Testis (tissue), 3 donors: ENCODE results near the gene CFAP46. TPM values are rescaled to one million over a fixed set of nuclear protein-coding genes. Genes with fewer than 3 reads are reported as not detected.

Experiments
- DNase-seq: peaks from one replicate; pipeline ENCODE4 v3.0.0-alpha.2; 2019
- H3K27ac ChIP-seq, 2 donors: fragments of 200-600 bp; sonication (generic); one replicate each; pipeline ENCODE4 v1.5.1; 2019
- H3K27me3 ChIP-seq: fragments of 200-600 bp; sonication (generic); one replicate; pipeline ENCODE4 v1.5.1; 2019
- H3K36me3 ChIP-seq: fragments of 200-600 bp; sonication (generic); one replicate; pipeline ENCODE4 v1.5.1; 2017; ENCODE audit warnings: low read depth; ENCODE audit errors: missing control alignments
- H3K4me1 ChIP-seq: fragments of 200-600 bp; sonication (generic); one replicate; pipeline ENCODE4 v1.5.1; 2019
- H3K4me3 ChIP-seq, 2 donors: fragments of 200-600 bp; sonication (generic); one replicate each; pipeline ENCODE4 v1.5.1; 2017 to 2019
- H3K9me3 ChIP-seq: fragments of 200-600 bp; sonication (generic); one replicate; pipeline ENCODE4 v1.5.1; 2017
- POLR2A ChIP-seq: fragments of 450-650 bp; IDR thresholded peaks from one replicate; pipeline ENCODE4 v1.6.1; 2017; ENCODE audit warnings: antibody characterized with exemption, mild to moderate bottlenecking, moderate library complexity
- WGBS, 2 donors: methylation state at CpG; one replicate each; pipeline ENCODE4 v1.1.5; 2018; 5-methylcytosine and 5-hydroxymethylcytosine counted together
- intact Hi-C: fragments of 100-400 bp; cut with DNase I; formaldehyde crosslinking; loops from one replicate; pipeline ENCODE4 v1.15.1; 2023; ENCODE audit warnings: low total_unique reads
- polyA plus RNA-seq: library from polyadenylated mRNA; stranded (reverse); fragments of 350-450 nt; fragmentation: Illumina TruSeq; extraction: RNeasy Lipid Tissue Mini Kit (QIAGEN cat#74804); gene quantifications from one replicate; pipeline ENCODE4 v1.2.3, GENCODE V29; 2014; ENCODE audit warnings: low read depth, low replicate concordance; ENCODE audit not compliant: insufficient read depth
- total RNA-seq, 2 donors: library from RNA; depleted of rRNA; stranded (reverse); fragments of >200 nt; gene quantifications; one replicate each; pipeline ENCODE4 v1.2.3, GENCODE V29; 2016
- TF ChIP-seq, protein P1 (sequence below), 3 experiments: fragments of 450-650 bp in 2 of 3; fragments of 200-600 bp in 1 of 3; sonication (generic) in 1 of 3; IDR thresholded peaks; one replicate each; pipeline ENCODE4 v1.5.1; 2016 to 2019; ENCODE audit warnings: antibody characterized with exemption in 3 of 3, mild to moderate bottlenecking in 2 of 3, moderate library complexity in 1 of 3

CFAP46 gene
- total and polyA plus RNA-seq, 3 donors from 2014 or later = 36.0 to 67.6 (median 59.0) TPM

DNA sequence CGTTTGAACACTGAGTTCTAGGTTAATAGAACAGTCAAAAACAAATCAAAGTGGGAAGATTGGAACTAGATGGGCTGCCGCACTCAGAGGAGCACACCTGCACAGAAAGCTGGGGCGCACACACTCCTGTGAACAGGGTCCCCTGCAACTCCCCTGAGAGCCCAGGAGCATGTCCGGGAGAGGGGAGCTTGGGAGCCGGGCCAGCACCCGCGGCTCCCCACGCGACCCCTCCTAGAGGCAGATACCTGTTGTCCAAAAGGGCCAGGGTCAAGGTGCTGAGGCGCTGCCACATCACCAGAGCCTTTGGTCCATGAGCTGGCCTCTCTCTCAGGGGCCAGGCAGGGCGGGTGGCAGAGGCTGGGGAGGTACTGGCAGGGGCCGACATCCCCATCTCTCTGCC lies 162.0 kb downstream of the CFAP46 start:
- no peak for DNase-seq
- Histone ChIP-seq H3K27me3 (no peaks in the 10 kb centered on the region), H3K4me3 (no peak overlapping the region), H3K36me3 (no peaks in the 10 kb centered on the region), H3K4me1 (no peaks in the 10 kb centered on the region), H3K9me3 (no peaks in the 10 kb centered on the region), H3K27ac (no peak overlapping the region)
- intact Hi-C loops = no loop called here
- TF ChIP-seq, protein P1, sequence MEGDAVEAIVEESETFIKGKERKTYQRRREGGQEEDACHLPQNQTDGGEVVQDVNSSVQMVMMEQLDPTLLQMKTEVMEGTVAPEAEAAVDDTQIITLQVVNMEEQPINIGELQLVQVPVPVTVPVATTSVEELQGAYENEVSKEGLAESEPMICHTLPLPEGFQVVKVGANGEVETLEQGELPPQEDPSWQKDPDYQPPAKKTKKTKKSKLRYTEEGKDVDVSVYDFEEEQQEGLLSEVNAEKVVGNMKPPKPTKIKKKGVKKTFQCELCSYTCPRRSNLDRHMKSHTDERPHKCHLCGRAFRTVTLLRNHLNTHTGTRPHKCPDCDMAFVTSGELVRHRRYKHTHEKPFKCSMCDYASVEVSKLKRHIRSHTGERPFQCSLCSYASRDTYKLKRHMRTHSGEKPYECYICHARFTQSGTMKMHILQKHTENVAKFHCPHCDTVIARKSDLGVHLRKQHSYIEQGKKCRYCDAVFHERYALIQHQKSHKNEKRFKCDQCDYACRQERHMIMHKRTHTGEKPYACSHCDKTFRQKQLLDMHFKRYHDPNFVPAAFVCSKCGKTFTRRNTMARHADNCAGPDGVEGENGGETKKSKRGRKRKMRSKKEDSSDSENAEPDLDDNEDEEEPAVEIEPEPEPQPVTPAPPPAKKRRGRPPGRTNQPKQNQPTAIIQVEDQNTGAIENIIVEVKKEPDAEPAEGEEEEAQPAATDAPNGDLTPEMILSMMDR (IDR thresholded peaks at IDR 0.05) = no peak
- TF ChIP-seq POLR2A = no peak
- WGBS, 2 donors = 88 to 90% methylated on average over 4 to 12 of the region's 12 CpGs

DNA sequence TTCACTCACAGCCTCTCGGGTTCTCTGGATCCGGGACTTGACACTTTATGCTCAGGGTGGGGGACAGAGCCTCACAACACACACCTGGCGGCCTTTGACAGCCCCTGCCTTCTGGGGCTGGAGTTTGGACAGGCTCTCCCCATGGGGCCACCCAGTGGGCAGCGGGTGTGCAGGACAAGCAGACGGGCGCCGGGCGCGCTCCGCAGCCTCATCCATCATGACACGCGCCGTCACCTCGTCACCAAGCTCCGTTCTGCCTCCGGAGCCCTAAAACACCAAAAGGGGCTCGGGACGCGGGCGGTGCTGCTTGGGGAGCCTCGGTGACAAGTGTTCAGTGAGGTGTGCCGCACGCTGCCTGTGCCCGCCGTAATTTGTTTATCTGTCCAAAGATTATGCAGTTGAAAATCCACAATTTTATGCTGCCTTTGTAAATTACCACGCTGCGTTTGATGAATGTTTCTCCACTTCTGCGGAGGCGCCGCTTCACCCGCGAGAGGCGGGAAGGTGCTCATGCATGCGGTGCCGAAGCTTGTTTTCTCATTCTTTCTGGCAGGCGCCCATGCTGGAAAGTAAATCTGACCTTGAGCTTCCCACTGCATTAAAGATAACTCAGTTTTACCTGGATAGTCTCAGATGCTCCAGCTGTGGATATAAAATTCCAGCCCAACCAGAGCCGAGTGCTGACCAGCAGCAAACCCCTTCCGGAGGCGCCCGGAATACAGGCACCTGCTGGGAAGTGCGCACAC lies 162.6 kb downstream of the CFAP46 start:
- H3K4me1 ChIP-seq = no peaks in the 10 kb centered on the region
- no peaks in the 10 kb centered on the region for H3K9me3 ChIP-seq
- 90 to 93% methylated on average over 41 of the region's 41 CpGs for WGBS, 2 donors
- no peaks in the 10 kb centered on the region for H3K36me3 ChIP-seq
- TF ChIP-seq POLR2A = no peak
- TF ChIP-seq, protein P1 (IDR thresholded peaks at IDR 0.05) = no peak
- no peak overlapping the region for H3K4me3 ChIP-seq
- H3K27ac ChIP-seq = no peak overlapping the region
- no peak for DNase-seq
- no peaks in the 10 kb centered on the region for H3K27me3 ChIP-seq
- intact Hi-C loops = no loop called here

DNA sequence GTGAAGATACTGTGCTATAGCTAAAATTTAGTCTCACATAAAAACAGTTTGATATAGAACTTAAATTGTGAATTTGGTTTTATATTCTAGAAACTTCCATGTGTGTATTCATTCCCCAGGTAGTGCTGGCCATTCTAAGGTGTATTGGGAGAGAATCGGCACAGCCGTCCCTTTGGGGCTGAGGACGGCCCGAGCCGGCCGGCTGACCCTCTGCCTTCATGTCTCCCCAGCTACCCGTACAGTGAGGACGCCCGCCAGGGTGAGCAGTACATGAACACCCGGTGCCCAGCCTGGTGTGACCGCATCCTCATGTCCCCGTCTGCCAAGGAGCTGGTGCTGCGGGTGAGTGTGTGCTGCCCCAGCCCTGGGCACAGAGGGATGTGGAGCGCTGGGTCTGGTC lies 164.9 kb downstream of the CFAP46 start:
- no peaks in the 10 kb centered on the region for H3K36me3 ChIP-seq
- DNase-seq = no peak

DNA sequence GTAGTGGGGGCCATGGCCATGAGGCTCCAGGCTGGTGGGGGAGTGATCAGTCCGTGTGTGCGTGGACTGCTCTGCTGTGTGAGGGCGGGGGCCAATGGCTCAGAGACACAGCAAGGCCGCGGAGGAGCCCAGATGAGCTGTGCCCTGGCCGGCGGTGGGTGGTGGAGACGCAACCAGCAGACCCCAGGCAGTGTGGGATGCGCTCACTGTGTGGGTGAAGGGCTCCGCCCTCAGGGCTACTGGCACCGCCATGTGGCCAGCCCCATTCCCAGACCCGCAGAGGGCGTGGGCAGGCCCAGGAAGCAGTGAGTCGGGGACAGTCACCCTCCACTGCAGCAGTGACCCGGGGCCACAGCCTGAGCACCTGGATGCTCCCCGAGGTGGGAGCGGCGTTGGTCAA lies 165.5 kb downstream of the CFAP46 start:
- Histone ChIP-seq H3K27me3 (no peaks in the 10 kb centered on the region), H3K4me1 (no peaks in the 10 kb centered on the region), H3K9me3 (no peaks in the 10 kb centered on the region), H3K4me3 (no peak overlapping the region), H3K27ac (no peak overlapping the region), H3K36me3 (no peaks in the 10 kb centered on the region)
- WGBS, 2 donors = 92% methylated on average over 18 of the region's 18 CpGs; no CpG with 5 or more reads in 1 of the 2 donors
- TF ChIP-seq, protein P1 (IDR thresholded peaks at IDR 0.05) = no peak
- TF ChIP-seq POLR2A = no peak
- intact Hi-C loops = no loop called here
- DNase-seq = no peak

More for the DNA sequence above, 164.9 kb downstream of the CFAP46 start:
- Histone ChIP-seq H3K27me3 (no peaks in the 10 kb centered on the region), H3K27ac (no peak overlapping the region), H3K9me3 (no peaks in the 10 kb centered on the region), H3K4me1 (no peaks in the 10 kb centered on the region), H3K4me3 (no peak overlapping the region)
- WGBS, 2 donors = 92 to 93% methylated on average over 11 to 13 of the region's 14 CpGs
- TF ChIP-seq POLR2A = no peak
- TF ChIP-seq, protein P1 (IDR thresholded peaks at IDR 0.05) = no peak
- intact Hi-C loops = no loop called here

DNA sequence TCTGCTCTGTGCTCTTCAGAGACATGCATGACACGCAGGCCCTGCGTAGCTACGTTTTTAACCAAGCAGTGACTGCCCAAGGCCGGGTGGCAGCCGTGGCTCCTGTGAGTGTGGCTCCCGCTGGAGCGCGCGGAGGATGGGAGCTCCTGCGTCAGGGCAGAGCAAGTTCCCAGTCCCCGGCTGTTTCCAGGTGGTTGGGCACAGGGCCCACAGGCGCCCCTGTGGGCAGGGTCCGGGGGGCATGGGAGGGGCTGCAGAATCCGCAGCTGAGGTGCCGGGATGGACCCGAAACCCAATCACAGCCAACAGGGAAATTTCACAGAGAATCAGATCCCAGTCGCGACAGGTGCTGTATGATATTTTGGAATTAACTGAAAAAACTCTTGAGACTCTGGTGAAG lies 166.2 kb downstream of the CFAP46 start:
- 97% methylated on average over 13 to 17 of the region's 18 CpGs for WGBS, 2 donors
- no peaks in the 10 kb centered on the region for H3K9me3 ChIP-seq
- no peaks in the 10 kb centered on the region for H3K36me3 ChIP-seq
- intact Hi-C loops = no loop called here
- no peak overlapping the region for H3K27ac ChIP-seq
- no peak overlapping the region for H3K4me3 ChIP-seq
- no peaks in the 10 kb centered on the region for H3K27me3 ChIP-seq
- H3K4me1 ChIP-seq = no peaks in the 10 kb centered on the region
- no peak for DNase-seq
- no peak for TF ChIP-seq POLR2A
- TF ChIP-seq, protein P1 (IDR thresholded peaks at IDR 0.05) = no peak
